GM21737 (cell line): ENCODE results near the gene PHF12.
A peak's percentile ranks its signal among the peaks of the same experiment; 100 is the strongest.

Experiments used
- ATAC-seq: cut with Tn5 transposase; IDR thresholded peaks from one replicate; pipeline ENCODE4 v1.9.1; 2021; ENCODE audit warnings: mild to moderate bottlenecking, moderate library complexity; ENCODE audit not compliant: unreplicated experiment

The PHF12 gene

GRCh38 chr17:28955408-28955807 lies 4.1 kb upstream of the PHF12 start:
- ATAC-seq = no peak

DNA sequence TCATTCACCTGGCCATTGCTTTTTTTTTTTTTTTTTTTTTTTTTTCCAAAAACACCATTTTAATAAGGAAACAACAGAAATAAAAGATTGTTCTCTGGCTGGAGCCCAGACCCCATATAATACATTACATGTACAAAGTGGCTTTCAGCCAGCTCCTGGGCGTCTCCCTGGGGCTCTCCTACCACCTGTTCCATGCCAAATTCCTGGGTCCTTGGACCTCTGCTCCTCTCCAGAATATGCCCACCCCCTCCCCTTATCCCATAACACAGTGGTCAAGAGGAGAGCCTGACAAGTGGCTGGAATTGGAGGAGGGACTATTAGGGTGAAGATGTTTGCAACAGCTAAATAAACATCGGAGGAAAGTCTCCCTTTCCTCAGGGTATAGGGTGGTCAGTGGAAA lies 3.6 kb upstream of the PHF12 start:
- ATAC-seq = no peak

- ATAC-seq = no peak
These were observed 2.3 kb upstream of the PHF12 start for GRCh38 chr17:28953444-28954118.

DNA sequence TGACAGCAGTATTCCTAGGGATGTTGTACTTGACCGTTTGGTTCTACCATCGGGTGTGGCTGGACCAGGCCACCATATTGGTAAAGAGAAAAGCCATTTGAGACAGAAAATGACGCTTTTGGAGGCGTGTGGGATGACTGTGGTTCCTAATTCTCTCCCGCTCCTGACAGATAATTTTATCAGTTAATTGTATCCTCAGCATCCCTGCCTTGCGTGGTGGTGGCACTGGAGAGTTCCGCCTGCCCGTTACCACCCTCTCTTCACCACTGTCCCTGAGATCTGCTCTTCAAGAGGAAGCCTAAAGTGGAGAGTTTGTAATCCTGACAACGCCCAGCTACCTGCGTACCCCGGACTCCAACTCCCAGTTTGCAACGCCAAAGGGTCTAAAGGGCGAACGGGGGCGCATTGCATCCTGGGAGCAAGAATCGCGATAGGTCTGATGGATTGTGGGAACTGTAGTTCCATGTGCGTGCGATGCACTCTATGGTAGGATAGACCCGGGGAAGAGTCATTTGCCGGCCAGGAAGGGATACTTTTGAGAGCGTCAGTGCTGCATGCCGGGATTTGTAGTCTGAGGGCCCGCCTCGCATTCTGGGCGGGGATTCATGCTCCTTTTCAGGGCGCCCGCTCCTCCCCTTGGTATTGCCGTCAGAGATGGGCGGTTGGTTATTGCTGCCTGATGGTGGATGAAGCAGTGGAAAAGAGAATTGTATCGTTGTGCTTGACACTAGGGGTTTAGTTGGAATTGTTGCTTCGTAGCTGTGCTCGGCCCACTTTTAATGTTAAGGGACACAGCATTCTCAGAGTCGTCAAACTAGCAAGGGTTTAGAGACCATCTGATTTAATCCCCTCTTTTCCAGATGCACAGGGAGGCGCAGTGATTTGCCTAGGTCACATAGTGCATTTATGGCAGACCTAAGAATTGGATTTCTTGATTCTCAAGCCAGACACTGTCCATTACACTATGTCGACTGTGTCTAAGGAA lies 965 bp upstream of the PHF12 start:
- ATAC-seq = peak; percentile 51

DNA sequence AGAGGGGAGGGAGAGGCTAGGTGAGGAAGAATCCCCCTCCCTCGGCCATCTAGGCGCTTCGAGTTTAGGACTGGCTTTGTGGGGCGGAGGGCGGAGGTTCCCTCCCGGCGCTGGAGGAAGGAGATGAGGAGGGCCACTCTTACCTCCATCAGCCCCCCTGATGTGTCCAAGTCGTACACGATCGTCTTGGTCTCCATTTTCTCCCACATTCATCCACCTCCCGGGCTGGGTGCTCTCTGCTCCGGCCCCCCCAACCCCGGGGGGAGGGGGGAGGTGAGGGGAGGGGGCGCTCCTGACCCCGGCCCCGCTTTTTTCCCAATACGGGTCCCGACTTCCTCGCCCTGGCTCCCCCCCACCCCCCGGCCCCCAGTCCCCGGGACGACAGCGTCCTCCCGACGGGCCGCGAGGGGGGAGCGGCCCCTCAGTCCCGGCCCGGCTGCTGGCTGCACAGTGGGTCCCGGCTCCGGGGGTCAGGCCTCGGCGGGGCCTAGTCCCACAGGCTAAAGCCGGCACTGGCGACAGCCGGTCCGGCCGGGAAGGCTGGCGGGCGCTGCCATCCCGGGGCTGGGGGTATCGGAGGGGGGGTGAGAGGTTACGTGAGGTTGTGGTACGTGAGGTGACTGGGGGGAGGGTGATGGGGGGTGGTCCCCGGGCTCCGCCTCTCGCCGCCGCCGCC lies 428 bp downstream of the PHF12 start:
- ATAC-seq = peak; percentile 3

- ATAC-seq = no peak
These were observed 1.1 kb downstream of the PHF12 start for GRCh38 chr17:28950017-28950751.

- no peak for ATAC-seq
These were observed 1.9 kb downstream of the PHF12 start for GRCh38 chr17:28949185-28950016.

- no peak for ATAC-seq
These were observed 2.5 kb downstream of the PHF12 start for GRCh38 chr17:28948873-28949184.

- ATAC-seq = no peak
These were observed 3.0 kb downstream of the PHF12 start for GRCh38 chr17:28948342-28948741.

DNA sequence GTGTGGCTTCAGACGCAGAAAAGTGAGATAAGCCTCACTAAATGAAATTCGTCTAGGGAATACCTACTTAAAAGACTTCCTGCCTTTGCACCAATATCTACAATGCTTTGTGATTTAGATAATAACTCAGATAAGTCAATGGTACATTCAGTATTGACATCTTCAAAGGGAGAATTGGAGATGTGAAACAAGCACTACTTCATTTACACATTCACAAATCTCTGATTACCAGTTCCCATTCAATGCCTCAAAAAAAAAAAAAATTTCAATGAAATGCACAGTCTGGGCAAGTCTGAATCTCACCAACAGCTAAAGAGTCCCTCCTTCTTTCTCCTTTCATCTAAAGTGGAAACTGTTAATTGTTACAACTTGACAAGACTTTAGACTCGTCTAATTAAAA lies 3.7 kb downstream of the PHF12 start:
- no peak for ATAC-seq

DNA sequence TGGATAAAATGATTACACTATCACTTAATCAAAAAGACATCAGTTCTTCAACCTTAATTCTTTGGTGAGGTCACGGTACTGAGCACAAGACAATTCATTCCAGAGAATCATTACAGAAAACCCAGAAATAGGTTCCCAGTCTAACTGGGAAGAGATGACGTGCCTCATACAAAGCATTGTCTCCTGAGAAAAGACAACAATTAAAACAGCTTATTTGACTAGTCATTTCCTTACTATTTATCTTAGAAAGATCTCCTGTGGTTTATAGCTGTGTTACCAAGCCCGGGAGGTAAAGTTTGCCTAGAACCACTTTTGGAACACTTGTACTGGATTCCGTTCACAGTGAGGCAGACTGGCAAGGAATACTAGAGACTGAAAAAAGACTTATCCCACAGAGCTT lies 5.1 kb downstream of the PHF12 start:
- no peak for ATAC-seq

DNA sequence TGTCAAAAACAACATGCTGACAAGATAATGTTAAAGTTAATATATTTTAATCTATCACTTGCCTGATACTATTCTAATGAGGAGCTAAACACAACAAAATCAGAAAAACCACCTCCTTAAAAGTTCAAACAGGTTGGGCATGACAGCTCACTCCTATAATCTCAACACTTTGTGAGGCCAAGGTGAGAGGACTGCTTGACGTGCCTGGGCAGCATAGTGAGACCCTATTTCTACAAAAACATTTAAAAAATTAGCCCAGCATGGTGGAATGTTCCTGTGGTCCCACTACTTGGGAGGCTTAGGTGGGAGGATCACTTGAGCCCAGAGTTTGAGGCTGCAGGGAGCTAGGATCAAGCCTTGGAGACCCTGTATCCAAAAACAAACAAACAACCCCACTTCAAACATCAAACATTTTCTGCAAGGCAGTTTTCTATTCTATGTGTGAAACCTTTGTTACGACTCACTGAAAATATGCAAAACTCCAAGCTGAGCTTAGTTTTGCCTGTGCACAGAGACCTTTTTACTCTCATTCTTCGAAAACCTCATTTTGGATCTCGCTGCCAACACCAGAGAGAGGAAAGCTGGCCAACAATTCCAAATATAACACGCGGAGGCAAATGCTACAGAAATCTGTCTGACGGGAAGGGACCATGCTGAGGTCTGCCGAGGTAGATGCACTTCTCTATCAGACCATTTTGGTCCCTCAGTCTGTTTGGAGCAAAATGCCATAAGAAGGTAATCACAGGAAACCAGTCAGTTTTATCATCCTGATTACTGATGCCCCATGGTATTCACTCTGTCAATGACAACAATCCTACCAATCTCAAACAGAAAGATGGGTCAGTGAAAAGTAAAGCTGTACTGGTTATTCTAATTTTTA lies 6.2 kb downstream of the PHF12 start:
- ATAC-seq = no peak

DNA sequence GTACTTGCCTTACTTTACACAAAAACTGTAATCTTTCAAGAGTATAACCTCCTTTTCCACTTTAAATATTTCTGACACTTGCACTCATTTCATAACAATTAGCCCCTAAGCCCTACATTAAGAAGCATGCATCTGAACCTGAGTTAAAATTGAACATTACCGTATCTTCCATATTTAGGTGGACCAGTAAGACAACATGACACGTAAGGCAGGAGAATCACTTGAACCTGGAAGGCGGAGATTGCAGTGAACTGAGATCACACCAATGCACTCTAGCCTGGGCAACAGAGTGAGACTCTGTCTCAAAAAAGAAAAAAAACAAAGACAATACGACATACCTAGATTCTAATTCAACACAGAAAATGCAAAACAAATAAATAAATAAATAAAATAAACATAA lies 7.0 kb downstream of the PHF12 start:
- ATAC-seq = no peak

GRCh38 chr17:28942925-28943324 lies 8.4 kb downstream of the PHF12 start:
- no peak for ATAC-seq

DNA sequence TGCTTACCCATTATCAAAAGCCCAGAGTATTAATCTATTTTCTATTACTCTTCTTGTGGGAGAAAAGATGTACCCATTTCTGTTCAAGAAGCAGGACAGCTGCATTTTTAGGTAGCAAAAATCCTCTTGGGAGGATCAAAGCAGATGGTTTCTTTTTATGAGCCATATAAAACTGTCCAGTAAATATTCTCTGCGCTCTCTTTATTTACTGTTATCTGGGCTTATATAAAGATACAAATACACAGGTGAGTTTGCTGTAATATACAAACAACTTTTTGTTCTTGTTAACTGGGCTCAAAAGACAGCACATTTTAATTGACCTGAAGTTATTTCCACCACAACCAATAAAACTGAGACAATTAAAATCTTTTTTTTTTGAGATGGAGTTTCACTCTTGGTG lies 10.1 kb downstream of the PHF12 start:
- no peak for ATAC-seq

DNA sequence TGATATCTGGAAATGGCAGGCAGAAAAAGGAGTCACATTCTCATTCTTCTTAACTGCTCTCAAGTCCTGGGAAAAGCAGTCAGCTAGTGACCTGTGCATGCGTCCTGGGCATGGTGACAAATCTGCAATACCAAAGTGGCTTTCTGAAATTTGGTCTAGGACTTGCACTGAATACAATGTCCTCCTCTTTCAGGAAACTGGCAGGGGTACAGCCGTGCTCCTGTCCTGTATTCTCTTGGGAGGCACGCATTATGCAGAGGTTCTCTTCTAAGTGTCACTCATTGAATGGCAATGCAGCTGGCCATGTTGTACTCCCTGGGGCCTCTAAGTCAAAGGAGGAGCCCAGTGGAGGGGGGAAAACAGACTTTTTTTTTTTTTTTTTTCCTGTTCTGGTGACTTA lies 10.6 kb downstream of the PHF12 start:
- no peak for ATAC-seq

GRCh38 chr17:28940142-28940541 lies 11.2 kb downstream of the PHF12 start:
- no peak for ATAC-seq

DNA sequence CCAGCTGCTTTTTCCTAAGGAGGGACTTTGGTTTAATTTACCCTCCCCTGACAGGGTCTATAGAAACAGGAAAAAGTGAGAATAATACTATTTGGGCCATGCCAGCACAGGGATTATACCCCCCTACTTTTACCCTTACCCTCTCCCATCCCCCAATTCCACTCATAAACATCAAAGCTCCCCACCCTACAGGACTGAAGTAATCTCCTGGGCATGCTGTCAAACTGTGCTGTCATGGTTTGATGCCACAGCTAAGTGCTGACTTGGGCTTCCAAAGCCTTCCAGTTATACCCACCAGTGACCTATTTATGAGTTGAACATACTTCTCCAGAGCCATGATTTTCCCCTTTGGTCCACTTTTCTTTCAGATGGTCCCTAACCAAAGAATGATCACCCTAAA lies 12.8 kb downstream of the PHF12 start:
- ATAC-seq = no peak

DNA sequence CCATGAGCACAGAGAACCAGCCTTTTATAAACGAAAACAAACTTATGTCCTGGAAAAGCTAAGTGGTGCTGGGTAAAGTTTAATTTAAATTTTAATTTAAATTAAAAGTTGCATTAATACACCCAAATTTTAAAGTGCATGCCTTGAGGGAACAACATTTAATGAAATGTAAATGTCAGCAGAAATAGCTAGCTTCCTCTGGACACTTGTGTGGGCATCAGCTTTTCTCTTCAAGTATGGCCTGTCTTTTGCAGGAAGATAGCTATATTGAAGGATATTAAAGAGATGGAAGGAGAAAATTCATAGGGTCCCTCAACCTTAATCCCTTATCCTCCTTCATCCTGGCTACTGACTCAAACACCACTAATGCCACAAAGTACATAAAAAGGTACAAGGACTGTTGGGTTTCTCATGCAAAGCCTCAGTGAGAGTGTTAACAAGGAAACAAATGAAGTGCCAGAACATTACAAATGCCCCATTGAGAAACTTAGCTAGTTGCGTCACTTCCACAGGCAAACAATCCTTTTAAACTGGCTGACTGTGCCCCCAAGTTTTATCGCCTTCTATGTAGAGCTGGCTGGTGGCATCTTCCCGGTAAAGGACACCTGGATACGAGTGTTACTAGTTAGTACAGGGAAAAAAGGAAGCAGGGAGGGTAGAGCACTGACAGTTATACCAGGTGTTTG lies 14.1 kb downstream of the PHF12 start:
- ATAC-seq = no peak
